ENCODE results near the gene NAPB. TPM values are rescaled to one million over a fixed set of nuclear protein-coding genes. Genes with fewer than 3 reads are reported as not detected.
A peak's percentile ranks its signal among the peaks of the same experiment; 100 is the strongest.
"Not testable (repeated sequence)": the region's sequence is repeated elsewhere in the genome, so short reads cannot be mapped to it uniquely, and the experiment has no call there.

Gene NAPB
- 10.5 and 15.1 TPM in 2 replicates for total RNA-seq (ENCODE audit: low replicate concordance)
- long read RNA-seq, partial matches to known transcripts = 5 of 19 reads
- long read RNA-seq, other reads (novel, unspliced or antisense) = 7 of 19 reads

- Mint-ChIP-seq H3K9me3 (no peaks in the 10 kb centered on the region), H3K4me1 (ENCODE audit: unreplicated experiment) (peaks cover 15% of the 10 kb centered on the region), H3K36me3 (no peaks in the 10 kb centered on the region), H3K4me3 (peak within 1 kb of the TSS; percentile 85), H3K27me3 (no peaks in the 10 kb centered on the region), H3K27ac (peak within 1 kb of the TSS; percentile 91)
- peak; percentile 94 for DNase-seq (ENCODE audit: extremely low spot score, unreplicated experiment)
- TF ChIP-seq, protein P1, sequence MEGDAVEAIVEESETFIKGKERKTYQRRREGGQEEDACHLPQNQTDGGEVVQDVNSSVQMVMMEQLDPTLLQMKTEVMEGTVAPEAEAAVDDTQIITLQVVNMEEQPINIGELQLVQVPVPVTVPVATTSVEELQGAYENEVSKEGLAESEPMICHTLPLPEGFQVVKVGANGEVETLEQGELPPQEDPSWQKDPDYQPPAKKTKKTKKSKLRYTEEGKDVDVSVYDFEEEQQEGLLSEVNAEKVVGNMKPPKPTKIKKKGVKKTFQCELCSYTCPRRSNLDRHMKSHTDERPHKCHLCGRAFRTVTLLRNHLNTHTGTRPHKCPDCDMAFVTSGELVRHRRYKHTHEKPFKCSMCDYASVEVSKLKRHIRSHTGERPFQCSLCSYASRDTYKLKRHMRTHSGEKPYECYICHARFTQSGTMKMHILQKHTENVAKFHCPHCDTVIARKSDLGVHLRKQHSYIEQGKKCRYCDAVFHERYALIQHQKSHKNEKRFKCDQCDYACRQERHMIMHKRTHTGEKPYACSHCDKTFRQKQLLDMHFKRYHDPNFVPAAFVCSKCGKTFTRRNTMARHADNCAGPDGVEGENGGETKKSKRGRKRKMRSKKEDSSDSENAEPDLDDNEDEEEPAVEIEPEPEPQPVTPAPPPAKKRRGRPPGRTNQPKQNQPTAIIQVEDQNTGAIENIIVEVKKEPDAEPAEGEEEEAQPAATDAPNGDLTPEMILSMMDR (conservative IDR thresholded peaks at IDR 0.05) = peak; percentile 69
Measured at GRCh38 chr20:23420943-23421931, at the start of gene NAPB. NAPB (minus strand) TSS chr20:23421488; CDS start chr20:23421402, 86 bp downstream.

- H3K4me1 Mint-ChIP-seq (ENCODE audit: unreplicated experiment); H3K27me3 Mint-ChIP-seq; H3K27ac Mint-ChIP-seq; DNase-seq (ENCODE audit: extremely low spot score, unreplicated experiment); H3K36me3 Mint-ChIP-seq; H3K9me3 Mint-ChIP-seq; H3K4me3 Mint-ChIP-seq: not testable (repeated sequence)
Measured at GRCh38 chr20:23466961-23467360, 45.7 kb upstream of the NAPB start.

- no peaks in the 10 kb centered on the region for H3K4me1 Mint-ChIP-seq (ENCODE audit: unreplicated experiment)
- no peak overlapping the region for H3K4me3 Mint-ChIP-seq
- no peaks in the 10 kb centered on the region for H3K27me3 Mint-ChIP-seq
- H3K9me3 Mint-ChIP-seq = no peaks in the 10 kb centered on the region
- TF ChIP-seq, protein P1 (conservative IDR thresholded peaks at IDR 0.05) = no peak
- no peak overlapping the region for H3K27ac Mint-ChIP-seq
- DNase-seq (ENCODE audit: extremely low spot score, unreplicated experiment) = no peak
- H3K36me3 Mint-ChIP-seq = no peaks in the 10 kb centered on the region
Measured at GRCh38 chr20:23461180-23461579, 39.9 kb upstream of the NAPB start.

- Mint-ChIP-seq H3K36me3 (no peaks in the 10 kb centered on the region), H3K4me3 (no peak overlapping the region), H3K4me1 (ENCODE audit: unreplicated experiment) (no peaks in the 10 kb centered on the region), H3K27me3 (no peaks in the 10 kb centered on the region), H3K9me3 (no peaks in the 10 kb centered on the region), H3K27ac (no peak overlapping the region)
- TF ChIP-seq, protein P1 (conservative IDR thresholded peaks at IDR 0.05) = no peak
- DNase-seq (ENCODE audit: extremely low spot score, unreplicated experiment) = no peak
Measured at GRCh38 chr20:23459461-23460150, 38.3 kb upstream of the NAPB start.

DNA sequence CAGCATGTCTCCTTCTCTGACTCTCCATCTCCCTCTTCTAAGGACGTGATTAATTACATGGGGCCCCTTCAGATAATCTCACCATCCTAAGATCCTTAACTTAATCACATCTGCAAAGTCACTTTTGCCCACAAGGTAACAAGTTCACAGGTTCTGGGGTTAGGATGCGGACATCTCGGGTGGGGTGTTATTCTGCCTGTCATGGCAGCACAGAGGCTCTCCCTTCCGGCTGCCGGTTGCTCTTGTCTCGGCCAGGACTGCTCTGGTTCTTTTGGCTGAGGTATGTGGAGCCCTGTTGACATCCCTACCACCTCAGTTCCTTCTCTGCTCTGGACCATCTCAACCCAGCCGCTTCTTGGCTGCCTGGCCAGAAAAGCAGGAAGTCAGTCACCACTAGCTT lies 35.6 kb upstream of the NAPB start:
- DNase-seq (ENCODE audit: extremely low spot score, unreplicated experiment) = no peak
- H3K9me3 Mint-ChIP-seq = no peaks in the 10 kb centered on the region
- no peaks in the 10 kb centered on the region for H3K4me1 Mint-ChIP-seq (ENCODE audit: unreplicated experiment)
- TF ChIP-seq, protein P1 (conservative IDR thresholded peaks at IDR 0.05) = no peak
- no peaks in the 10 kb centered on the region for H3K36me3 Mint-ChIP-seq
- no peak overlapping the region for H3K27ac Mint-ChIP-seq
- H3K4me3 Mint-ChIP-seq = no peak overlapping the region
- H3K27me3 Mint-ChIP-seq = no peaks in the 10 kb centered on the region

Measured in type B pancreatic cell (in vitro differentiated cells).